ENCODE results near the gene PLAC9.

Gene PLAC9

DNA sequence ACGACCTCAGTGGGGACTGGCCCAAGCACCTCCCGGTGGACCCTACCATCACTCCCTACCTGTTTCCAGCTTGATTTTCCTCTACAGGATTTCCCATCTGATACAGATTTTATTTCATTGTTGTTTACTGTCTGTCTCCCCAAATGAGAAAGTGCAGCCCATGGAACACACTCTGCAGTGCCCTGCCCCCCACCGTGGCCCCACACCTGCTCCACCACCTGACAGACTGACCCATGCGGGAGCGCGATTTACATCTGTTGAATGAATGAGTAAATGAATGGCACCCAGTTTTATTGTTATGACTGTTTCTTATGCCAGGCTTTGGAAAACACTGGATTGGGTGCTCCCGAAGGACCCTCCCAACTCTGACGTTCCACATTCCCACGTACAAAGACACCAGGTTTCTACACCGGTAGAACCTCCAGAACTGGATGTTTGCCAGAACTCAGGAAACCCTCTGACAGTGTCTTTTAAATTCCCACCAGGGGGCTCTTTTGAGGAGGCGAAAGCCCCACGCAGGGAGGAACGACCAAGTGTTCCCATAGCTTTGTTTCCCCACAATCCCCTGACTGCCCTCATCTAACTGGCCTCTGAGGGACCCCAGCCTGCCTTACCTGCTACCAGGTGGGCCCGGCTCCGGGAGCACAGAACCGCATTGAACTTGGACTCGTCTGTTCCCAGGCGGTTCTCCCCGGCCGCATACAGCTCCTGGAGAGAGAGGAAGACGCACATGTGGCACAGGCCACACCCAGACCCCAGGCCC is 29.0 kb downstream of the PLAC9 start:
- DNase-seq: no peak

DNA sequence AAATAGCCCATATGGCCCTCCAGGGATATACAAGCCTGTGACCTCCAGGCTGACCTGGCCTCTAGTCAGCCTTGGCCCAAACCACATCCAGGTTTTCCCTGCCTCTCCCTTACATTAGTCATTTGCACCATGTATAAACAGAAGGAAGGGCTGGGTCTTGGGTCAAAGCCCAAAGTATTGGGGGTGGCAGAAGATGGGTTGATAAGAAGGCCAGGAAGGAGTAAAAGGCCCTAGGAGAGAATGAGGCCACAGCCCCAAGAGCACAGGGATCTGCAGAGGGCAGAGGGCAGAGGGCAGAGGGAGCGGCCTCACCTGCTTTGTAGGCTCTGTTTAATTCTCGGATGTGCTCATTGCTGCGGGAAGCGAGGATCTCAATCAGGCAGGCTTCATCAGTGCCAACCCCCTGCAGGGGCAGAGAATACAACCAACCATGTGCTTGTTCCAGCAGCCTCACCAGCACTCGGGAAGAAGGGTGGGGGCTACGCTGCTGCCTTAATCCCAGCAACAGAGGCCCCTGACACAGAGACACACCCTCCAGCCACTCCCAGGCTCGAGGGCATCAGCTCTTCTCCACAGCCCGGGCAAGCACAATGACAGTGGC is 31.3 kb downstream of the PLAC9 start:
- no peak for DNase-seq

DNA sequence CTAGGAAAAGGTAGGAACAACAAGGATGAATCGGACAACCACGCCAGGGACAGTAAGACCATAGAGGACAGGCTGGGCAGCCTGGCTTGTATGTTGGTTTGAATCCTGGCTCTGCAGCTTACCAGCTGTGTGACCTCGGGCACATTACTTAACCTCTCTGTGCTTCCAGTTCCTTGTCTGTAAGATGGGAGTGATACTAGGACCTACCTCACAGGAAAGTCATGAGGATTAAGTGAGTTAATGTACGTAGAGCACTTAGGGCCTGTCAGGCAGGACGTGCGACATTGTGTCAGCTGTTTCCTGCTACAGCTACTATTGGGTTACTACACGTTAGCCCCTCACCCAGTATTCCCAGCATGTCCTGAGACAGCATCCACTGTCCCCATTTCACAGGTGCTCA is 32.1 kb downstream of the PLAC9 start:
- no peak for DNase-seq

DNA sequence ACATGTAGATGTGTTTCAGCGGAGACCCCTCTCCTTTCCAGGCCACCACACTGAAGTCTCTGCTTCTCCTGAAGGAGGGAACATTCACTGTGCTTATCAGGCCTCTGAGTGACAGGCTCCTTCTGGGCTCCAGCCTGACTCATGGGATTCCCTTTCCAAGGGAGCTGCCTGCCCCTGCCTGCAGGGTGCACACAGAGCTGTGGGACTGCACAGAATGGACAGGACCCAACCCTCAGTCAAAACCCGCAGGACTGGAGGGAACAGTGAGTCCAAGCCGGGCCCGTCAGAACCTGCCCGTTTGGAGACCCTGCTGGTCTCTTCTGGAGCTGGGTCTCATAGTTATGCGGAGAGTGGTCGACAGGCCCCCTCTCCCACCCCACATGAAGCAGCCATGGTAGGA is 32.6 kb downstream of the PLAC9 start:
- no peak for DNase-seq

DNA sequence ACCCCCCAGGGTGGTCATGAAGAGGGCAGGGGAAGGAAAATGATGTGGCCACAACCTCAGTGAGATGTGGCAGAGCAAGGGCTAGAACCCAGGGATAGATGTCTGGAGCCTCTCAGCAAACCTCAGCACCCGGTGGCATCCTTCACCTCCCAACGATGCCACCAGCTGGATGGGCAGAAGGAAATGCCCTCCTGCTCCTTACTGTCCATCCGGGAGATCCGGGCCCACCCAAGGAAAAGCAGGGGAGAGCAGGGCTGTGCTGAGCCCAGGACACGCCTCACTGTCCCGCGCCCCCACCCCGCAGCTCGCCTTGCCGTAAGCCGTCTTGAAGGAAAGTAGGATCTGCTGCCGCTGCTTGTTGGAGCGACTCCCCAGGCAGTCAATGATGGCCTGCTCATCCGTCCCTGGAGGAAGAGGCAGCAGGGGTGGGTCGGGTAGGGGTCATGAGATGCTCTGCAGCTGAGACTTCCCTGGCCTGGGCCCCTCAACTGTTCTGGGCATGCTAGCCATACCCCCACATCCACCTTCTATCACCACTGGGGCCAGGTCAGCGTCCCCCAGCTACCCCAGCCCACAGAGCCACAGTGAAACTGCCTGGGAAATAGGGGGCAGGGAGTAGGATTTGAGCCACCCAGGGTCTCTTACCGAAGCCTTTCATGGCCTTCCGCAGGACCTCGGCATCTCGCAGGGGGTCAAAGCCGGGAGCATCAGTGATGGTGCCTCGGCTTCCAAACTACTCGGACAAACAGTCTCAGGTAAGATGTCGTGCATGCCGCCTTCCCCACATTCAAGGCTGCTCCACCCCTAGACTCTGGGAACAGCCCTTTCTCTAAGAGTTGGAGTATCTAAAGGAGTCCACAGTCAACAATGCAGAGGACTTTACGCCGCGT is 34.3 kb downstream of the PLAC9 start:
- no peak for DNase-seq

DNA sequence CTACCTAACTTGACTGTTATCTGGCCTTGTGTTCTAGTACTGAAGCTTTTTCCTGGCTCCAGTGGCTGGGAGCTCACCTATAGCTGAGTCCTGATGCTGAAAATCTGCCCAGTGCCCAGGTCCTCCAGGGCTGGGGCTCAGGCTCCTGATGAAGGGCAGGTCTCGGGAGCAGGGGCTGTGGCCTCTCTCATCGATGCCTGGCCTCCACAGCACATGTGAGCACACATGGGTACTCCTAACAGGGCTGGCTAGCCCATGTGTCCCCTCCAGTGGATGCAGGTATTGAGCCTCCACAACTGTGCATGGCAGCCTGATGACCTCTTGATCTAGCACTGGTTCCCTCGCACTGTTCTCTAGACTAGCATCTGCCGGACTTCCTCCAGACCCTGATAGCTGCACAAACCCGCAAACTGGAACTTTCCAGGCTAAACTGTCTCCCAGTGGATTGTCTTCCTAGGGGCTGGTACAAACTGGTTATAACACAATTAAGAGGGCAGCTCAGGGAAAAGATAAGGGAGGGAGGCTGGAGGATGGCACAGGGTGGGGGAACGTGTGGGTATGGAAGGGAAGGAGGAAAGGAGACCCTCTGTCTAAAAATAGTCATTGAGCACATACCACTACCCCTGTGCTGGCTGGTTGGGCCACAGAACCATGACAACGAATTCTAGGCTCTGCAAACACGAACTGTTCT is 35.1 kb downstream of the PLAC9 start:
- DNase-seq: no peak

DNA sequence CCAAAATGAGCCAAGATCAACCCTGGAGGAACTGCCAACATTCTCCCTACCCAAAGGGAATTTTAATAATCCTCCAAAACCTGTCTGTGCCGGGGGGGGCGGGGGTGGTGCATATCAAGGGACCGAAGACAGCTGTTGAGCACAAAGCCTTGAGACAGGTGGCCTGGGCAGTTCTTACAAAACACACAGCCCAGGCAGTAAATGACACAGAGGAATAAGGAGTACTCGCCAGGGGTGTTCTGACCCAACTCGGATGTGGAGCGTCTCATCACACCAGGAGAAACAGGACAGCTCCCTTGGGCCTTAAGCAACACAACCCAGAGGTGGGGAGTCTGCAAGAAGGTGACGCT is 35.6 kb downstream of the PLAC9 start:
- DNase-seq: no peak

DNA sequence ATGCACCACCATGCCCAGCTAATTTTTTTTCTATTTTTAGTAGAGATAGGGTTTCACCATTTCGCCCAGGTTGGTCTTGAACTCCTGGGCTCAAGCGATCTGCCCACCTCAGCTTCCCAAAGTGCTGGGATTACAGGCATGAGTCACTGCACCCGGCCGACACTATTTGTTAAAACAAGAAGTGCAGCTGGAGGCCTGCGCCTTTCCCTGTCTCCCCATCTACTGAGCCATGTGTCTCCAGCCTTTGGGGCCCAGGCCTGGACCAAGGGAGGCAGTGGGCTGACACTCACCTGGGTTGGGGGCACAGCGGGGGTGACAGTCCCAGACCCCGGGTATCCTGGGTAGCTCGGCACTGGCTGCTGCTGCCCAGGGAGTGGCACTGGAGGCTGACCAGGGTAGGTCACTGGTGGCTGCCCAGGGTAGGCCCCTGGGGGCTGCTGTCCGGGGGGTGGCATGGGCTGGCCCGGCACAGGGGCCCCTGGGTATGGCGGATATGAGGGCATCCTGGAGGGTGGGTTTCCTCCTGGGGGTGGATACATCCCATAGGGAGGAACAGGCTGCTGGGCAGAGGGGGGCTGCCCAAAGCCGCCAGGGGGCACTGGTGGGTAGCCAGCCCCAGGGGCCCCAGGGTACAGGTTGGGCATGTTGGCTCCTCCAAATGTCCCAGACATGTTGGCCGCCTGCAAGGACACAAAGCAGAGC is 36.3 kb downstream of the PLAC9 start:
- no peak for DNase-seq

DNA sequence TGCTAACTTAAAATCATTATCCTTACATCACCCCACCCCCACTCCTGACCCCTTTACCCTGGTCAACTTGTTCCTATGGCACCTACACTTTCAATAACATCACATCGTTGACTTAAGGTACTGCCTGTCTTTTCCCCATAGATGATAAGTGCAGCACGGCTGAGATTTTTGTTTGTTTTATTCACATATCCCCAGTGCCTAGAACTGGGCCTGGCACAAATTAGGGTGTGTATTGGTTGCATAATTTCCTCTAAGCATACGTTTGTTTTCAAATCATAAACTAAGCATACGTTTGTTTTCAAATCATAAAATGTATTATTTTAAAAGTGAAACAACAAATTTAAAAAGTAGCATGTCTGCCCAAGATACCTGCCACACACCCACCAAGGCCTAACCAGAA is 37.5 kb downstream of the PLAC9 start:
- DNase-seq: no peak

DNA sequence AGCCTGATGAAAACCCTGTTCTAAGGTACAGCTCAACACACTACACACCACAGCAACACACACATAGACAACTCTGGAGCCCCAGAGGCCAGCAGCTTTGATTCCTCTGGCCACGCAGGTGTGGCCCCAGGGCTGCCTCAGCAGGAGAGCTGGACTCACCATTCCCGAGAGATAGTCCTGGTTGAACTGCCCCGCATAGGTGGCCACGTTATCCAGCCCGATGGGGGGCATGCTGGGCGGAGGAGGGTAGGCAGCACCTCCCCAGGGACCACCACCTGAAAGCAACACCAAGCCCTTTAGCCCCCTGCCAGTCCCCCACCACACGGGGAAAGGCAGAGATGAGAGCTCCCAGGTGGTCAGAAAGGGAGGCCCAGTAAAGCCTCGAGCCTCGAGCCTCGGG is 38.1 kb downstream of the PLAC9 start:
- DNase-seq: no peak

DNA sequence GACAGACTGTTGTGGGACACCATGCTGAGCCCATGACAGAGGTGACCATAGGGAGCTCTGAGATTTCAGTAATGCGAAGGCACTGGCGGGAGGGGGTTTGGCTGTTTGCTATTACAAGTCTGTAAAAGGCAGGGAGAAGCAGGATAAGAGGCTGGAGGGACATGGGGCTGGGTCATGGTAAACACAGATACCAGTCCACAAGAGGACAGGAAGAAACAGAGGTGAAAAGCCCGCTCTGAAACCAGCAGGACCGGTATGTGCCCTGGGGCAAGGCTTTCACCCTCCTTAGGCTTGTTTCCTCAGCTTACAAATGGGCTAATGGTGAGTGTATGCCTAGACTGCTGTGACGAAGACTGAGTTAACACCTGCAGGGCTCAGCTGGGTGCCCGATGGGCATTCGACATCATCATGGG is 38.7 kb downstream of the PLAC9 start:
- no peak for DNase-seq

DNA sequence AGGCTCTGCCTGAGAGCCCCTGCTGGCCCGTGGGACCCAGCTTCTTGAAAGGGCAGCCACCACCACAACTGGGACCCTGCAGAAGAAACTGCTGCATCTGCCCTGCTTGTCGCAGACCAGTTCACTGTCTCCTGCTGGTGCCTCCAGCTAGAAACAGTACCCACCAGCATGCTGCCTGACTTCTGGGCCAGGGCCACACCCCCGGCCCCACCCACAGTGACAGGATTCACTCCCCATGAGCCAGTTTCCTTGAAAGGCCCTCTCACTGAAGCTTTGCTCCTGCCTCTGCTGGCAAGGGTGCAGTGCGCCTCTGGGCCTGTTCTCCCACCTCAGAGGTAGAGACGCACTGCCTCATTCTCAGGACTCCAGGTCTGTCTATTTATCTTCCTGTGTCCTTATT is 40.4 kb downstream of the PLAC9 start:
- DNase-seq: no peak

DNA sequence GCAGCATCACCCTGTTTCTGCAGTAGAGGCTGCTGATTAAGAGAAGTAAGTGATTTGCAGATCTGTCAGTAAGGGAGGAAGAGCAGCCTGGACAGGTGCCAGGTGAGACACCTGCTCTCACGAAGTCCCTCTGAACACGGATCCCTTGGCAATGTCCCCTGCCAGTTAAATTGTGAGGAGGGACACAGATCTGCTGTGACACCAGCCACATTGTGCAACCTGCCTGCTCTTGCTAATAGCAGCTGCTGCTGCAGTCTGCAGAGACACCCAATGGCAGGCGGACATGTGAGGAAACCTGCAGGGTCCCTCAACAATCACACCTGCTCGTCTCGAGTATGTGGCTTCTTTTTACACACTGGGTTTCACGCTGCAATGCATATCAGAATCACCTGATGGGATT is 40.9 kb downstream of the PLAC9 start:
- DNase-seq: no peak

DNA sequence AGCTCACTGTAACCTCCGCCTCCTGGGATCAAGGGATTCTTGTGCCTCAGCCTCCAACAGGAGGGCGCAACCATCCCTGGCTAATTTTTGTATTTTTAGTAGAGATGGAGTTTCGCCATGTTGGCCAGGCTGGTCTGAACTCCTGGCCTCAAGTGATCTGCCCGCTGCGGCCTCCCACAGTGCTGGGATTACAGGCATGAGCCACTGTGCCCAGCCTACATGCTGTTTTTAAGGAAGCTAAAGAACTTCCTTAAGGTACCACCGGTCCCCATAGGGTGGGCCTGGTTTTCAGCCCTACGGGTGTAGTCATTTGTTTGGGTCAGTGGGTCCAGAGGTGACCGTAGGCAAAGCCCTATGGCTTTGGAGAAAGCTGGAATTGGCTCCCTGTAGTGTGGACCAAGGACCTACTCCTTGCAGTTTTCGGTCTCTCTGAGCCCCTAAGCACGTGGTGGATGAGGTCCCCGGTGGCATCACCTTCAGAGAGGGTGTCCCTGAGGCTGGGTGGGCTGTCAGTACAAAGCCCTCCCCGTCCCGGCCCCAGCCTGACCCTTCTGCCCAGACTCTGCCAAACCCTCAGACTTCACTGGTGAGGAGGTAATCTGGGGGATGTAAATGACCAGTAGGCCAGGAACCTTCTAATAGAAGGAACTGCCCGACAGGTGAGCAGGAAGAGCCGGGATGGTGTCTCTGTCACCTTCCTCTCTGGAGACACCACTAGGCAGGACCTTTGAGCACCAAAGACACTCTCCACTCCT is 42.3 kb downstream of the PLAC9 start:
- no peak for DNase-seq

DNA sequence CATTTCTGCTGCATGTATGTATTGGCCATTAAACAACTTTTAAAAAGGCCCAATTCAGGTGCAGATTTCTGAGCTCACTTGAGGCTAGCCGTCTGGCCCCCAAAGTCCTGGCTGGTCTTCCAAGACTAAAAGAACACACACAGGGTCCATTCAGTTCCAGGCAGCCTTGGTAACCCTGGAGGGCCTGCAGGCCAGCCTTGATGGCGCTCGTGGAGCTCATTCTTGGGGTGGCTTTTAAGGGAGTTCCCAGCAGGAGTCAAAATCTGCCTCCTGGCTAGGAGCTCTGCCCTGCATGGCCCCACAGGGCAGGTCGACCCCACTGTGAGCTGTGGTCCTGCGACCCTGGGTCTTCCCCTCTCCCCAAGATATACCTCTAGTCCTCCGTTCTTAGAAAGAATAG is 44.0 kb downstream of the PLAC9 start:
- DNase-seq: no peak

DNA sequence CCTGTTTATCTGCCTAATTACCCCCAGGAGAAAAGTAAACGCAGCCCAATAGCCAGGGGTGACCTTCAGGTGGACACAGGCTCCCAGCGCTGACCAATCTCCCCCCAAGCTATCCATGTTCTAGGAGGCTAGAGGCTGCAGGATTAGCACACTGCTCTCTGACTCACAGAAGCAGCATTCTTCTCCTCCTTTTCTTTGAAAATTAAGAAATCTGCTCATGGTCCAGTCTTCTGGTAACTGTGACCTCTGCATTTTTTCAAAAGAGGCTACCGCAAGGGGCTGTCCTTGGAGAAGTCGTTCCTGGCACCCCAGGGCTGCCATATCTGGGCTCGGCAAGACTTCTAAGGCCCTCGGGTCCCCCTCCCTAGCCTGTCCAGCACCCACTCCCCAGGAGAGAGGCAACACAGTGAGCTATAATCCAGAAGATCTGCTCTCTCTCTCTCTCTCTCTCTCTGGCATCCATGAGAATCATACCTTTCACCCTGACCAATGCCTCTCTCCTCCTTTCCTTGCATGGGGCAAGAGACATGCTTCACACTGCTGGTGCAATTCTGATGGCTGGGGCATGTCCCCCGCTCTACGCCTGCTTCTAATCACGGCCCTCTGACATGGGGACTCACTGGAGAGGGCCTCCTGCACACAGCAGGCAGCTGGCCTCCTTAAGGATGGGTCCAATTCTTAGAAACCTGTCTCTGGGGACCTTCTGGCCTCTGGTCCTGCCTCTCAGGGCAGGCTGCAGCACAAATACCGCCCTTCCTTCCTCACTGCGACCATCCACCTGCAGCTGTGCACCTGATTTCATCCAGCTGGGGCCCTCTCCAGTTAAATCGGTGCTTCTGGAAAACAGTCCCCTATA is 45.5 kb downstream of the PLAC9 start:
- DNase-seq: no peak

DNA sequence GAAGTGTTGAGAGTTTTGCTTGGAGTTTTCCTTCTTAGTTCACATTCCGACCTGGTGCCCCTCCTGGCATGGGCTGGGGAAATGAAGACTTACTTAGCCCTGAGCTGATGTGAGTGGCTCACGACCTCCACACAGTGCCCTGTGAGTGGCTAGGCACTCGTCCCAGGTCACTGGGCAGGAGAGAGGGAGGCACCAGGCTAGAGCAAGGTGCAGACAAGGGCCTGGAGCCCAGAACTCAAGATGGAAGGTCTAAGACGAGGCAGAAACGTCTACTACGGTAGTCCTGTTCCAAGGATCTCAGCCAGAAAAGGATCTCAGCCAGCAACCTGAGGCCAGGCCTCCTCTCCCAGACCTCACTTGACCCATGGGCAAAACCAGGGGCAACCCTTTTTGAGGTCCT is 50.5 kb downstream of the PLAC9 start:
- no peak for DNase-seq

DNA sequence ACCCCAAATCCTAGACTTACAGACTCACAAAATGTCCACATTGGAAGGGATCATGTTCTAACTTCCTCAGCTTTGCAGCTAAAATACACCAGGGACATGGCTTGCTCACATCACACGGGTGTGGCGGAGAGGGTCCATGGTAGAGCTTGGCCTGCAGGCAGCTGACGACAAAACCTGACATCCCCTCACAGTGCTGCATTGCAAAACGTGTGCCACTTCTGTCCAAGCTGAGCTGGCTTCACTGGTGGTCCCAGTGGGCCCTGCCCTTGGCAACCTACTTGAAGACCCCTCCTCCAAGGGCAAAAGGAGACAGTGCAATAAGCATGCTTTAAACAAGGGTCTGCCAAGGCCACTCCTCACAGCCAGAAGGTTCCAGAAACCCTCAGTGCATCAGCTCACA is 50.9 kb downstream of the PLAC9 start:
- DNase-seq: no peak

DNA sequence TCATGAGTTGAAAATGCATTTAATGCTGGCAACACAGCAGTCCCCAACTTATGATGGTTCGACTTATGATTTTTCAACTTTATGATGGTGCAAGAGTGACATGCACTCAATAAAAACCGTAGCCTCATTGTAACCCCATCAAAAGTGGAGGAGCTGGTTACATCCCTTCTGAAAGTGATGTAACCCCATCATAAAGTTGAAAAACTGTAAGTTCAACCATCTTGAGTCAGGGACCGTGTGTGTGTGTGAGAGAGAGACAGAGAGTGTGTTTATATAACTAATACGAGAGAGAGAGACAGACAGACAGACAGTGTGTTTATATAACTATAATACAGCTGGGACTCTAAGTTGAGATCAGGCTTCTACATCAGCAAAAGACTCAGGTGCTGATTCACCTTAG is 51.8 kb downstream of the PLAC9 start:
- no peak for DNase-seq

DNA sequence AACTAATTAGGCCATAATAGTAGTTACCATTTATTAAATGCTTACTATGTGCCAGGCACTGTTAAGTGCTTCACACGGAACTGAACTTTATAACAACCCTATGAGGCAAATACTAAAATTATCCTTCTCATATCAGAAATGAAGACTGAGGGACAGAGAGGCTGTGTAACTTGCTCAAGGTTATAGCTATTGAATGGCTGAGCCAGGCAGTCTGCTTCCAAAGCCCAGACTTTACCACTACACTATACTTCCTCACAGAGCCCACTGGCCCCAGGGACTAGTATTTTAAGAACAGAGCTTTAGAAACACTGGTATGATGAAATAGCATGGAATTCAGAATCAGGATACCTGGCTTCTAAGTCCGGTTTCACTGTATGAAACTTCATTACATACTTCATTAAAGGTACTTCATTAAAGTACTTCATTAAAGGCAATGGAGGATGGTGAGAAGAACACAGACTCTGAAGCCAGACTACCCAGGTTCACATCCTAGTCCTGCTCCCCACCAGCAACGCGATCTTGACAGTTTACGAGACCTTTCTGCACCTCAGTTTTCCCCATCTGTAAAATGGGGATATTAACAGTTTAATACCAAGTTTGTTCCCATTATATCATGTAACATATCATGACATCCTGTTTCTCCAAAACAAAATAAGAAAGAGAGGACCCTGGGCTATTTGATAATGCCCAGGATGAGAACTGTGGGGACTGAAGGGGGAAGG is 53.2 kb downstream of the PLAC9 start:
- no peak for DNase-seq
